Measurements from ENCODE around the gene ZKSCAN5.

- TF ChIP-seq EZH2phosphoT487 (IDR thresholded peaks at IDR 0.05; ENCODE audit: low read length) (no peak), CTCF (IDR thresholded peaks at IDR 0.05; ENCODE audit: low read length) (no peak), EZH2 (optimal IDR thresholded peaks at IDR 0.05; ENCODE audit: low read depth, low read length) (no peak)
Observed at GRCh38 chr7:99472561-99473314, 31.7 kb upstream of the ZKSCAN5 start, which contains the start of gene ZNF789.

Data from MM.1S (cell line).